Right cardiac atrium (tissue), 5 donors: ENCODE measurements around the gene CD99. TPM values are rescaled to one million over a fixed set of nuclear protein-coding genes. Genes with fewer than 3 reads are reported as not detected.
A peak's percentile ranks its signal among the peaks of the same experiment; 100 is the strongest.
"Not testable (repeated sequence)": the region's sequence is repeated elsewhere in the genome, so short reads cannot be mapped to it uniquely, and the experiment has no call there.

Experiments used
- ATAC-seq, 2 donors: fragments of 200-7000 bp; cut with Tn5 transposase; one replicate each; pipeline versions ENCODE4 v1.8.0 to v1.9.1; 2020; ENCODE audit warnings: moderate library complexity in 2 of 2, mild to moderate bottlenecking in 1 of 2
- DNase-seq, 3 donors: peaks; one replicate each; pipeline ENCODE4 v3.0.0-alpha.2; 2020
- H3K27ac ChIP-seq: one replicate; pipeline ENCODE4 v1.5.1; 2013; ENCODE audit warnings: mild to moderate bottlenecking, low read length, control low read depth, moderate library complexity
- H3K27me3 ChIP-seq: one replicate; pipeline ENCODE4 v1.6.1; 2013; ENCODE audit not compliant: control insufficient read depth, insufficient read depth
- H3K4me1 ChIP-seq: one replicate; pipeline ENCODE4 v1.6.1; 2013; ENCODE audit warnings: low read length; ENCODE audit not compliant: control insufficient read depth, insufficient read depth
- H3K4me3 ChIP-seq: one replicate; pipeline ENCODE4 v1.5.1; 2013; ENCODE audit warnings: low read length, control low read depth
- H3K9me3 ChIP-seq: one replicate; pipeline ENCODE4 v1.6.1; 2013; ENCODE audit warnings: low read length; ENCODE audit not compliant: control insufficient read depth
- WGBS: extraction: QIAGEN DNeasy Blood & Tissue Kit; methylation state at CpG from one replicate; pipeline ENCODE4 v1.1.7; 2013; 5-methylcytosine and 5-hydroxymethylcytosine counted together
- intact Hi-C, 4 donors: fragments of 100-400 bp; cut with DNase I; formaldehyde crosslinking; loops; one replicate each; pipeline versions ENCODE4 v1.11.0 to v1.14.0; 2022 to 2023
- polyA plus RNA-seq: library from polyadenylated mRNA; stranded (reverse); fragments of 200-250 nt; gene quantifications from one replicate; pipeline ENCODE4 v1.2.3, GENCODE V29; 2013
- total RNA-seq, 4 donors: library from RNA; stranded (reverse); fragmentation: NEBNext Ultra II Directional; extraction: Animal tissue kit (Norgen Biotek cat#: 25700); gene quantifications; one replicate each; pipeline ENCODE4 v1.2.1, GENCODE V29; 2021
- donor health status: healthy with polysubstance abuse.
- donor health status: DM: no; HTN: yes; CAD: no.
- donor health status: DM: no; HTN: no; CAD: no.
- donor health status: DM: no; HTN: yes; CAD: no; lungs with severe emphysema.
- donor health status: DM: yes; HTN: yes; CAD: no.

Gene CD99
- total and polyA plus RNA-seq, 5 donors, result 230 to 387 (median 337) TPM

DNA sequence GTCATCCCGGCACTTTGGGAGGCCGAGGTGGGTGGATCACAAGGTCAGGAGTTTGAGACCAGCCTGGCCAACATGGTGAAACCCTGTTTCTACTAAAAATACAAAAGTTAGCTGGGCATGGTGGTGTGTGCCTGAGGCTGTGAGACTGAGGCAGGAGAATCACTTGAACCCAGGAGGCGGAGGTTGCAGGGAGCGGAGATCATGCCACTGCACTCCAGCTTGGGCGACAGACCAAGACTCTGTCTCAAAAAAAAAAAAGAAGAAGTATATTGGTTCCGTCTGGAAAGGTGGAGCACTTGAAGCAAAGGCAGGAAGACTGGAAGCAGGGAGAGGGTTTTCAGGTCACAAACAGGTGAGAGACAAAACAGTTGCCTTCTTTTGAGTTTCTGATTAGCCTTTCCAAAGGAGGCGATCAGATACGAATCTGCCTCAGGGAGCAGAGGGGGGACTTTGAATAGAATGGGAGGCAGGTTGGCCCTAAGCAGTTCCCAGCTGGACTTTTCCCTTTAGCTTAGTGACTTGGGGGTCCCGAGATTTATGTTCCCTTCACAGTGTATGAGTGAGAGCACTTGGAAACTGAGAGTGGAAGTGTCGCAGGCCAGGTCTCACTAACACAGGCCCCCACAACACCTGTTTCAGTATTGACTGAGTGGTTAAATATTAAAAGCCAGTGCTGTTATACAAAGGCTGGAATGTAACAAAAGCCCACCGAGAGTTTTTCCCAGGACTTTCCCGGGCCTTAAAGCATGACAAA is 89.6 kb downstream of the CD99 start:
- H3K27ac ChIP-seq, H3K27me3 ChIP-seq, H3K4me3 ChIP-seq, H3K9me3 ChIP-seq, H3K4me1 ChIP-seq, intact Hi-C loops, ATAC-seq, DNase-seq: not testable (repeated sequence)
- 69% methylated on average over 12 of the region's 12 CpGs for whole genome bisulfite sequencing

DNA sequence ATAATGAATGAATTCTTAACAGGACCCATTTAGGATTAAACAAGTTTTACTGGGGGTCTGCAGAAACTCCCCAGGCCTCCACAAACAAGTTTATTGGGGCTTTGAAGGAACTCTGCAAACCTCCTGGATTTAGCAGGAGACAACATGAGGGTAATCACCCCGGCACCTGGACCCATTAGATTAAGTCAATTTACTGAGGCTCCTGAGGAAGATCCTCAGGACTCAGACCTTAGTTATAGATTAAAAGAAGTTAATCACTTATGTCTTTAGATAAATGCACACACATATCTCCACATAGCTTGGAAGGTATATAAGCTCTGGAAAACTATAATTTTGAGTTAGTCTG is 90.1 kb downstream of the CD99 start:
- Histone ChIP-seq H3K4me1 (no peaks in the 10 kb centered on the region), H3K27ac (no peak overlapping the region), H3K27me3 (no peaks in the 10 kb centered on the region), H3K9me3 (no peaks in the 10 kb centered on the region), H3K4me3 (no peak overlapping the region)
- no peak for ATAC-seq
- 82% methylated on average over 1 of the region's 1 CpG for WGBS
- intact Hi-C loops, result no loop called here
- DNase-seq, result no peak

DNA sequence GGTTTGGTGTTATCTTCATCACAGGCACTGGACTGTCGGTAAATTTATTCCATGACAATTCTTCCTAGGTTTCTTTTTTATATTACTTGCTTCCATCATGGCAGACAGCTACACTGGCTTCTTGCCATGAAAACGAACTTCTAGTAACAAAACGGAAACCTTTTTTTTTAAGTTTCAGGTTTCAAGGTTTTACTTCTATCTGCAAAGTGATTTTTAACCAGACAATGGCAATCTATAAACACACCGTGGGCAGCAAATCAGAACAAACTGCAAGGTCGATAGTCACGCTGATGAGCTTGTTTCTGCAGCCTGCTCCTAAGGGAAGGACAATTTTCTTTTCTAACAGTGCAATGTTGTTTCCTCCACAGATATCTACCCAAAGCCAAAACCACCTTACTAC is 90.6 kb downstream of the CD99 start:
- Histone ChIP-seq H3K4me3 (no peak overlapping the region), H3K27ac (no peak overlapping the region), H3K4me1 (no peaks in the 10 kb centered on the region), H3K27me3 (no peaks in the 10 kb centered on the region), H3K9me3 (no peaks in the 10 kb centered on the region)
- DNase-seq, result no peak
- intact Hi-C loops, result no loop called here
- no peak for ATAC-seq
- 50% methylated on average over 6 of the region's 6 CpGs for WGBS

DNA sequence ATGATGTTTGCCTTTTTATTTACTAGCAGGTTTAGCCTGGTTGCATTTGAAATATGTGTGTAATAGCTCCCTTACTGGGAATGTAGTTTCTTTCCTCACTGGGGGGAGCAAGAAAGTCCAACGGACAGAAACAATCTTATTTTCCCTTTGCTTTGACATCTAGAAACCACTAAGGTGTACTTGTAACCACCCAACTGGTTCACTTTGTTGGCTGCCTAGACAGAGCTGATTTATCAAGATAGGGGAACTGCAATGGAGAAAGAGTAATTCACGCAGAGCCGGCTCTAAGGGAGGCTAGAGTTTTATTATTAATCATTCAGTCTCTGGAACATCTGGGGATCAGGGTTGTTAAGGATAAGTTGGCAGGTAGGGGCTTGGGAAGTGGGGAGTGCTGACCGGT is 91.1 kb downstream of the CD99 start:
- Histone ChIP-seq H3K9me3 (no peaks in the 10 kb centered on the region), H3K4me3 (no peak overlapping the region), H3K27me3 (no peaks in the 10 kb centered on the region), H3K27ac (no peak overlapping the region), H3K4me1 (no peaks in the 10 kb centered on the region)
- intact Hi-C loops, result no loop called here
- WGBS, result 56% methylated on average over 4 of the region's 4 CpGs
- no peak for ATAC-seq
- DNase-seq, result no peak

DNA sequence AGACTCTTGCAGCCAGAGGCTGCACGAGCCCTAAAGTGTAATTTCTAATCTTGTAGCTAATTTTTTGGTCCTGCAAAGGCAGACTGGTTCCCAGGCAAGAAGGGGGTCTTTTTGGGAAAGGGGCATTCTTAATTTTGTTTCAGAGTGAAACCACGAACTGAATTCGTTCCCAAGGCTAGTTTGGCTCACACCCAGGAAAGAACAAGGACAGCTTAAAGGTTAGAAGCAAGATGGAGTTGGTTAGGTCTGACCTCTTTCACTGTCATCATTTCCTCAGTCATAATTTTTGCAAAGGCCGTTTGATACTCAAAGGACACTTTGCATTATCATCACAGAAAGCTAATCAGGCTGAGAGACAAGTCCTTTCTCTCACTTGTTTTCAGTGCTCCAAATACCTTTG is 91.7 kb downstream of the CD99 start:
- Histone ChIP-seq H3K9me3 (no peaks in the 10 kb centered on the region), H3K27ac (no peak overlapping the region), H3K4me3 (no peak overlapping the region), H3K4me1 (no peaks in the 10 kb centered on the region), H3K27me3 (no peaks in the 10 kb centered on the region)
- intact Hi-C loops, result no loop called here
- no peak for ATAC-seq
- WGBS, result 55% methylated on average over 4 of the region's 4 CpGs
- no peak for DNase-seq

DNA sequence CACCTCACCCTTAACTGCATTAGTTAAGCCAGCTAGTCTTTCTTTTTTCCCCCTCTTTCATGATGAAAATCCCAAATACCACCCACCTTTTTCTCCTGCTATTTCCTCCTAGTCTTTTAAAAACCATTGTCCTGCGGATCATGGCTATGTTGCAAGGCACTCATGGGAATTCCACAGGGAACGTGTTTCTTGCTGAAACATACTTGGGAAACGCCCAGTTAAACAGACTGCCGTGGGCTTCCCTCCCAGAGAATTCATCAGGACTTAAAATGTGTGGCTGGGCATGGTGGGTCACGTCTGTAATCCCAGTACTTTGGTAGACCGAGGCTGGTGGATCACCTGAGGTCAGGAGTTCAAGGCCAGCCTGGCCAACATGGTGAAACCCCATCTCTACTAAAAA is 92.9 kb downstream of the CD99 start:
- ATAC-seq (peak in 1 of 2 donors; percentile 25), DNase-seq (peak in 2 of 3 donors; percentile 31 to 52)
- Histone ChIP-seq H3K9me3 (no peaks in the 10 kb centered on the region), H3K27me3 (no peaks in the 10 kb centered on the region), H3K4me1 (no peaks in the 10 kb centered on the region), H3K4me3 (no peak overlapping the region), H3K27ac (no peak overlapping the region)
- intact Hi-C loops, result no loop called here
- 60% methylated on average over 6 of the region's 6 CpGs for WGBS

DNA sequence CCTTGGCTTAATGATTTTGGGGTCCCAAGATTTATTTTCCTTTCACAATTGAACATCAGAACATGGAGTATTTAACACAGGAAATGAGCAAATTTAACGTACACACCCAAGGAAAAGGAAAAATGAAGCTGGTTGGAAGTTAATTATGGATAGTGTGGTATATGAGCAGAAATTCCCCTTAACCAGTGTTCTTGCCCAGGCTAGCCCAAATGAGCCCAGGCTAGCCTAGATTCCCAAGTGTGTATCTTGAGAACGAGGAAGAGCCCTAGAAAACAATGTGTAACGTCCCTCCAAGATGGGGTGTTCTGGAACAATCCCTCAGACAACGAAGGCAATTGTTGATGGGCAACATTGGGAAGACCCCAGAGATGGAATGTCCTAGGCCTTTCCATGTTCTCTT is 94.4 kb downstream of the CD99 start:
- Histone ChIP-seq H3K4me1 (no peaks in the 10 kb centered on the region), H3K9me3 (no peaks in the 10 kb centered on the region), H3K27ac (no peak overlapping the region), H3K4me3 (no peak overlapping the region), H3K27me3 (no peaks in the 10 kb centered on the region)
- WGBS, result 86% methylated on average over 4 of the region's 4 CpGs
- DNase-seq (no peak), ATAC-seq (no peak)
- intact Hi-C loops, result no loop called here

DNA sequence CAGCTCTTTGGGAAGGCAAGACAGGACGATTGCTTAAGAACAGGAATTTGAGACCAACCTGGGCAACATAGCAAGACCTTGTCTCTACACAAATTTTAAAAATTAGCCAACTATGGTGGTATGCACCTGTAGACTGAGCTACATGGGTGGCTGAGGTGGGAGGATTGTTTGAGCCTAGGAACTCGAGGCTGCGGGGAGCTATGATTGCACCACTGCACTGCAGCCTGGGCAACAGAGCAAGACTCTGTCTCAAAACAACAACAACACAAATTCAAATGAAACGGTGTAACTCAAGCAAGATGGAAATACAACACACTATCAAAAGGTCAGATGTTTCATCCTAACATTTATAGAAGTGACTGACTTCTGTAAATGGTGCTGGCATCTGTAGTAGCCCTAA is 97.9 kb downstream of the CD99 start:
- no peak for DNase-seq
- no peaks in the 10 kb centered on the region for H3K4me1 ChIP-seq
- no peaks in the 10 kb centered on the region for H3K9me3 ChIP-seq
- intact Hi-C loops, result no loop called here
- no peaks in the 10 kb centered on the region for H3K27me3 ChIP-seq
- H3K27ac ChIP-seq, result no peak overlapping the region
- ATAC-seq, result no peak
- WGBS, result 85% methylated on average over 4 of the region's 4 CpGs
- H3K4me3 ChIP-seq, result no peak overlapping the region

DNA sequence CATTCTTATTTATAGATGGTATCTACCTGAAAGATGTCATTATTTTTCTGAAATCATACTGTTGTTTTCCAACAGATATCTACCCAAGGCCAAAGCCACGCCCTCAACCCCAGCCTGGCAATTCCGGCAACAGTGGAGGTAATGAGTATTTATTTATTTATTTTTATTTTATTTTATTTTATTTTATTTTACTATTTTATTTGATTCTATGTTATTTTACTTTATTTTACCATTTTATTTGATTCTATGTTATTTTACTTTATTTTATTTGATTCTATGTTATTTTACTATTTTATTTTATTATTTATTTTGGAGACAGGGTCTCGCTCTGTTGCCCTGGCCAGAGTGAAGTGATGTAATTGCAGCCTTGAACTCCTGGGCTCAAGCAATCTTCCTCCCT is 98.5 kb downstream of the CD99 start:
- H3K9me3 ChIP-seq, result no peaks in the 10 kb centered on the region
- no peaks in the 10 kb centered on the region for H3K4me1 ChIP-seq
- H3K27me3 ChIP-seq, result no peaks in the 10 kb centered on the region
- no peak overlapping the region for H3K27ac ChIP-seq
- intact Hi-C loops, result no loop called here
- WGBS, result 93% methylated on average over 3 of the region's 3 CpGs
- ATAC-seq (no peak), DNase-seq (no peak)
- no peak overlapping the region for H3K4me3 ChIP-seq

Other genes starting within 250 kb of the CD99 start
- 10 to 100 TPM; 24.1 to 43.7 (median 34.0) TPM for gene DHRSX, start 190.3 kb upstream of the CD99 start, total RNA-seq
- gene DHRSX, start 190.3 kb upstream of the CD99 start, polyA plus RNA-seq, result 22.2 TPM
- 10 to 100 TPM; 25.6 to 61.6 (median 33.1) TPM for gene ZBED1, start 190.3 kb upstream of the CD99 start, total RNA-seq
- 29.4 TPM for gene ZBED1, start 190.3 kb upstream of the CD99 start, polyA plus RNA-seq
- 1 to 10 TPM in 3 of 4 donors, under 1 TPM in 1; 0.79 to 1.6 (median 1.0) TPM for gene XG, start 60.7 kb downstream of the CD99 start, total RNA-seq
- 0.43 TPM for gene XG, start 60.7 kb downstream of the CD99 start, polyA plus RNA-seq
- gene GYG2, start 137.6 kb downstream of the CD99 start, total RNA-seq, result 1 to 10 TPM in 2 of 4 donors, under 1 TPM in 2; 0.26 to 4.5 (median 1.1) TPM
- gene GYG2, start 137.6 kb downstream of the CD99 start, polyA plus RNA-seq, result 1.1 TPM
- gene ARSD, start 238.0 kb downstream of the CD99 start, total RNA-seq, result 10 to 100 TPM in 1 of 4 donors, 1 to 10 TPM in 3; 6.6 to 12.6 (median 7.6) TPM
- 3.6 TPM for gene ARSD, start 238.0 kb downstream of the CD99 start, polyA plus RNA-seq